ENCODE data around the gene LINGO4.

LINGO4 gene

DNA sequence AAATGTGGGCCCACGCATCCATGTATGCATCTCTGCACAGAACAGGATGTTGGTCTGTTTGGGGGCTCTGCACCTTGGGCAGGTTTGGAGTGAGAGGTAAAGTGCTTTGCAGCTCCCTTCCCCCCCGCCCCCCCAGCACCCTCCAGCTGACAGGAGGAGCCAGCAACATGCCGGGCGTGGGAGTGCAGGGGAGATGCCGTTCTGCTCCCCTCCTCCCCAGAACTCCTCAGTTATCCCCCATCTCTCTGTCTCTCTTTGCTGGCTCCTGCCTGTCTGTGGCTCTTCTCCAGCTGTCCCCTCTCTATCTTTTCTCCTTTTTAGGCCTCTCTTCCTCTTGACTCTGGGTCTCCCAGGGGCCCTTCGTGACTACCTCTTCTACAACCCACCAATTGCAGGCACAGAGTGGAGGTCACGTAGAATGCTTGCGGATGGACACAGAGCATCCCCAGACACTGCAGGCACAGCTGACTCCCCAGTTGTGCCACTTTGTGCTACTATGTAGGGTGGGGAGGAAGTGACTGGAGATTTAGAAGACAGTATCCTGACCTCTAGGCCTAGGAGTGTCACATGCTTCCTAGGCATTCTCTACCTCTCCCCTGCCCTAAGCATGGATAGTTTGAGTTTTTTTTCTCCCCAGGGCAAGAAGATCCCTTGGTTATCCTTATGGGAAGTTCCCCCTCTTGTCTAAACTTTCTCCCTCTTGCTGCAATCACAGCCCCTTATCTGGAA is 28.1 kb upstream of the LINGO4 start:
- H3K4me3 ChIP-seq (ENCODE audit: low read depth, low read length) = no peak overlapping the region
- TF ChIP-seq CTCF (IDR thresholded peaks at IDR 0.05; ENCODE audit: low read depth, low read length) = no peak

DNA sequence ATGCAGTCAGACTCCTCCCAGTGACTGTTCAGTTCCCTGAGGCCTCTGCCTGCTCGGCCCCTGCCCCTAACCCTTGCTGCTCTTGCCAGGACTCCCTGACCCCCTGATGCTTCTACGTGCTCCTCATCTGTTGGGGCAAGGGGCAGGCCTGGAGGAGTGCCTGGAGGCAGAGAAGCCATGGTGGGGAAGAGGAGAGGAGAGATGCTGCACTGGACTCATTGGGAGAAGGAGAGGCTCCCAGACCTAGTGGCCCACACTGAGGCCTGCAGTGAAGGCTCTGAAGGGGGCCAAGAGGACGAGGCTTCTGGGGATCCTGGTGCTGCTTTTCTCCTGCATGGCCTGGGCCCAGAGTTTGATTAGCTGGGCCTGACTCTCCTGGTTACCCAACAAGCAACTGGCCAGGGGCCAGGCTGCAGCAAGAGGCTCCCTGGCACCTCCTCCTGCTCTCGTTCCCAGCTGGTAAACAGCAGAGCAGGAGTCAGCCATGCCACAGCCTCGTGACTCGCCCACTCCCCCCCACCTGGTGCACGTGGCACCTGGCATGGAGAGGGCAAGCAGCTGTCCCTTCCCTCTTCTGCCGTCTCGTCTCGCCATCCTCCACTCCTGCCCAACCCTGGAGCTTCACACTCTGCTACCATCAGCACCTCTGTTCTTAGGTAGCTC is 27.2 kb upstream of the LINGO4 start:
- H3K4me3 ChIP-seq (ENCODE audit: low read depth, low read length) = no peak overlapping the region
- TF ChIP-seq CTCF (IDR thresholded peaks at IDR 0.05; ENCODE audit: low read depth, low read length) = no peak

DNA sequence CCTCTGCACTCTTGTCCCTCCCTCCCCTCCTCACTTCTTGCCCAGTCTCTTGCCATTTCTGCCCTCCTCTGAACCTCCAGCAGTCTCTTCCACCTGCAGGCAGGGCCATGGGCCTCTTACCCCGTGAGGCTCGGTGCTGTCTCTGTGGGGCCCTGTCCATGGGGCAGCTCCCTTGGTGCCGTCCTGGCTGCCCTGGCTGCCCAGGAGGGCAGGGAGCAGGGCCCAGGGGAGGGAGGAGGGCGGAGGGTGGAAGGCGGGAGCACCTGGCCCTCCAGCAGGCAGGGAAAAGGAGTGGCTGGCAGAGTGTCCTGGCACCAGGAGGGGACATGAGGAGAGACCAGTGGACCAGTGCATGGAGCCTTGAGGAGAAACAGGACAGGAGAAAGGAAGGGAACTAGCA is 26.4 kb upstream of the LINGO4 start, which contains the start of gene RORC:
TSS of gene RORC (minus strand) at position 198 of the 400 bp plus-strand sequence. CDS start at position 160, 38 bp downstream.
- no peak for TF ChIP-seq CTCF (IDR thresholded peaks at IDR 0.05; ENCODE audit: low read depth, low read length)
- H3K4me3 ChIP-seq (ENCODE audit: low read depth, low read length) = no peak within 1 kb of the TSS

DNA sequence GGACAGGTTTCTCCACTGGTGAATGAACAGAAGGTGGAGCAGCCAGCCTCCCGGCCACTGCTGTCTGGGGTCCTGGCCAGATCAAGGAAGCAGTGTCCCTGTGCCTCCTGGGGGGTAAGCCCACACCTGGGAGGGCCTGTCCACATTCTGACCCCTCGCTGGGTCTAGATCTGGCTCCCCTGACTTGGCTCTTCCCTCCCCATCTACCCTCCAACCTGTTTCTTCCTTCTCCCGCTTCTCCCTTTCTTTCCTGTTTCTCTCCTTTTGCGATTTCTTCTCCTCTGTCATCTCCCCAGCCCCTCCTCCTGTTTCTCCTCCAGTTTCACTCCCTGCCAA is 26.0 kb upstream of the LINGO4 start:
- no peak for TF ChIP-seq CTCF (IDR thresholded peaks at IDR 0.05; ENCODE audit: low read depth, low read length)
- no peak overlapping the region for H3K4me3 ChIP-seq (ENCODE audit: low read depth, low read length)

DNA sequence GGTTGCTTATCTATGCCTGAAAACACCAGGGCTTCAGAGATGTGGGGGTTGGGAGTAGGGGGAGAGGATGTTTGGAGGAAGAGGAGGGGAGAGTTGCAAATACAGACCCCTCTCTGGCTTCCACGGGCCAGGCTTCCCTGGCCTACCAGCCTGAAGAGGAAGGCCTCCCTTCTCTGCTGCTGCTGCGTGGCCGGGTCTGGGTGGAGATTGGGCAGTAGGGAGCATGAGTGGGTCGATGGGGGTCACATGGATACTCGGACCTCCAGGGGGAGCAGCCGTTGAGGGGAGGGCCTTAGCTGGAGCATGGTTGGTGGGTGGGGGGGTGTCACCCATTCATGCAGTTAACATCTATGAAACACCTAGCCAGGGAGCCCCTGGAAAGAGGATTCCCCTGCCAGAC is 24.8 kb upstream of the LINGO4 start:
- TF ChIP-seq CTCF (IDR thresholded peaks at IDR 0.05; ENCODE audit: low read depth, low read length) = no peak
- H3K4me3 ChIP-seq (ENCODE audit: low read depth, low read length) = no peak overlapping the region

GRCh38 chr1:151829352-151830046 is 24.3 kb upstream of the LINGO4 start:
- TF ChIP-seq CTCF (IDR thresholded peaks at IDR 0.05; ENCODE audit: low read depth, low read length) = no peak
- no peak overlapping the region for H3K4me3 ChIP-seq (ENCODE audit: low read depth, low read length)

GRCh38 chr1:151828921-151829320 is 23.7 kb upstream of the LINGO4 start:
- no peak for TF ChIP-seq CTCF (IDR thresholded peaks at IDR 0.05; ENCODE audit: low read depth, low read length)
- no peak overlapping the region for H3K4me3 ChIP-seq (ENCODE audit: low read depth, low read length)

Measured in WI38 (cell line).